Bladder microvascular endothelial cell (primary cell): ENCODE results near the gene CFAP20DC. TPM values are rescaled to one million over a fixed set of nuclear protein-coding genes. Genes with fewer than 3 reads are reported as not detected.

Experiments
- total RNA-seq: library from RNA; depleted of rRNA; stranded (reverse); fragments of >200 nt; gene quantifications from 2 replicates; pipeline ENCODE4 v1.2.3, GENCODE V29; 2014

The CFAP20DC gene
- 0.81 and 0.82 TPM in 2 replicates for total RNA-seq

DNA sequence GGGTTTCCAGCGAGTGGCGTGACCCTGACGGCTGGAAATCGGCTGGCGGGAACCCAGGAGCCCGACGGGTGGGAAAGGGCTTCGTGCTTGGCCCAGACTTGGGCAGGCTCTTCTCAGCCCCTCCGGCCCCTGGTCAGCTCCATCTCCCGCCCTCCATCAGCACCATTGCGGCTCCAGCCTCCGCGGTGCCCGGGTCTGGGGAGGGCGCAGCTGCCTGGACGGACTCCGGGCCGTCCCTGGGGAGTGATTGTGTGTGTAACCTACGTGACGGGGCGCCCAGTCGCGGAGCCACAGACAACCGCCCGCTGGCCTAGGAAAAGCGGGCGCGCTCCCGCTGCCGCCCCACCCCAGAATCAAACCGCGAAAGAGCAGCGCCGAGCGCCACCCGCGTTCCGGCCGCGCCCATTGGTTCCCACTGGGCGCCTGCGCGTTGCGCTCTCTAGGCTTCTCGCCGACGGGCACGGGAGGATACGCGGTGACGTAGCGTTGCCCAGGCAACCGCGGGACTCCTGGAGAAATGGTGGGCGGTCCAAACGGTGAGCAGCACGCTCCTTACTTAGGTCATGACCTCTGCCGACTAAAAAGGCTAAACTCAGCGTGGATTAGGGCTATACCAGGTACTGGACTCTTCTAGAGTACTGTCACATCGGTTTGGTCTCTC, at the start of gene CFAP20DC:
CFAP20DC (minus strand) TSS at position 355 of the 661 bp plus-strand sequence. CDS start 394 bp downstream, outside the sequence.

